Activated CD8-positive, alpha-beta T cell treated with anti-CD3 and anti-CD28 coated beads, Interleukin-2, amount 10 ng/mL, durations not matched to agents 7 days and 5 days (primary cell): ENCODE results near the gene UNC13A. TPM values are rescaled to one million over a fixed set of nuclear protein-coding genes. Genes with fewer than 3 reads are reported as not detected.
A peak's percentile ranks its signal among the peaks of the same experiment; 100 is the strongest.
"Not testable (repeated sequence)": the region's sequence is repeated elsewhere in the genome, so short reads cannot be mapped to it uniquely, and the experiment has no call there.

Experiments used
- ATAC-seq: fragments of 150-1000 bp; cut with Tn5 transposase; one replicate; pipeline ENCODE4 v1.10.0; 2021; ENCODE audit warnings: moderate library complexity
- CTCF ChIA-PET: fragments of 350-600 bp; sonication (Branson Sonifier 250); formaldehyde crosslinking; loops from one replicate; lab custom pipeline; 2021; ENCODE audit warnings: antibody characterized with exemption; lab: Charles Lee
- POLR2A ChIA-PET: fragments of 350-600 bp; sonication (Branson Sonifier 250); formaldehyde crosslinking; loops from one replicate; lab custom pipeline; 2021; ENCODE audit warnings: antibody characterized with exemption; lab: Charles Lee
- DNase-seq: peaks from one replicate; pipeline ENCODE4 v3.0.0-alpha.2; 2020
- H3K27ac Mint-ChIP-seq: one replicate; pipeline ENCODE4 v1.8.0; 2021; ENCODE audit warnings: mild to moderate bottlenecking, mixed read lengths
- H3K27me3 Mint-ChIP-seq: one replicate; pipeline ENCODE4 v1.8.0; 2021; ENCODE audit warnings: low read depth, mixed read lengths
- H3K36me3 Mint-ChIP-seq: one replicate; pipeline ENCODE4 v1.8.0; 2021; ENCODE audit warnings: low read depth, mixed read lengths
- H3K4me1 Mint-ChIP-seq: one replicate; pipeline ENCODE4 v1.8.0; 2021; ENCODE audit warnings: low read depth, mixed read lengths
- H3K4me3 Mint-ChIP-seq: one replicate; pipeline ENCODE4 v1.8.0; 2021; ENCODE audit warnings: mild to moderate bottlenecking, mixed read lengths
- H3K9me3 Mint-ChIP-seq: one replicate; pipeline ENCODE4 v1.8.0; 2022; ENCODE audit warnings: mixed read lengths; ENCODE audit not compliant: insufficient read depth
- total RNA-seq, 2 experiments: library from RNA; stranded (reverse); gene quantifications; one replicate each; pipeline ENCODE4 v1.2.3, GENCODE V29; 2021

The UNC13A gene
- total RNA-seq, 2 experiments from 2014 or later = 0.03 TPM

GRCh38 chr19:17575871-17576757, 112.0 kb downstream of the UNC13A start:
- DNase-seq = no peak
- peaks cover 11% of the 10 kb centered on the region for H3K4me1 Mint-ChIP-seq
- no peaks in the 10 kb centered on the region for H3K27me3 Mint-ChIP-seq
- ChIA-PET POLR2A (no interaction called here), CTCF (interaction anchor here (1.3 to 1.7 kb wide), 2 partner anchors 80 to 110 kb away, joined by 4 to 5 read pairs; no protein-coding TSS in a partner anchor)
- ATAC-seq = peak; percentile 13
- no peak overlapping the region for H3K27ac Mint-ChIP-seq
- H3K36me3 Mint-ChIP-seq = peaks cover 61% of the 10 kb centered on the region
- H3K4me3 Mint-ChIP-seq = no peak overlapping the region
- no peaks in the 10 kb centered on the region for H3K9me3 Mint-ChIP-seq

GRCh38 chr19:17572638-17573037, 115.5 kb downstream of the UNC13A start:
- Mint-ChIP-seq H3K36me3 (peaks cover 54% of the 10 kb centered on the region), H3K4me3 (no peak overlapping the region), H3K27me3 (no peaks in the 10 kb centered on the region), H3K9me3 (no peaks in the 10 kb centered on the region), H3K4me1 (peaks cover 6% of the 10 kb centered on the region), H3K27ac (peak overlapping the region; percentile 41)
- DNase-seq (no peak), ATAC-seq (no peak)
- POLR2A ChIA-PET = interaction anchor here (1.7 kb wide), 1 partner anchor 61 kb away, joined by 3 read pairs; the partner anchor contains the start of gene PGLS
- CTCF ChIA-PET = interaction anchor here (1.0 to 3.1 kb wide), 6 partner anchors 15 to 76 kb away, joined by 3 to 37 read pairs (median 6); partner anchors contain the start of gene PGLS

DNA sequence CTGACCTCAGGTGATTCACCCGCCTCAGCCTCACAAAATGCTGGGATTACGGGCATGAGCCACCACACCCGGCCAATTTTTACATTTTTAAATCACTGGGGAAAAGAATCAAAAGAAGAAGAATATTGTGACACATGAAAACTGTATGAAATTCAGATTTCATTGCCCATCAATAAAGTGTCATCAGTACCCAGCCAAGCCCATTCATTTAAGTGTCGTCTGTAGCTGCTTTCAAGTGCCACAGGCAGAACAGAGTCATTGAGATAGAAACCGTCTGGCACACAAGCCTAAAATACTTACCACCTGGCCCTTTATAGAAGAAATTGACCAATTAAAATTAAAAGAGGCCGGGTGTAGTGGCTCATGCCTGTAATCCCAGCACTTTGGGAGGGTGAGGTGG, 117.4 kb downstream of the UNC13A start:
- ChIA-PET CTCF (interaction anchor here (0.9 to 1.5 kb wide), 6 partner anchors 8 to 105 kb away, joined by 3 to 5 read pairs (median 3); no protein-coding TSS in a partner anchor), POLR2A (no interaction called here)
- DNase-seq (no peak), ATAC-seq (no peak)
- Mint-ChIP-seq H3K36me3 (peaks cover 58% of the 10 kb centered on the region), H3K27me3 (no peaks in the 10 kb centered on the region), H3K9me3 (no peaks in the 10 kb centered on the region), H3K4me3 (no peak overlapping the region), H3K27ac (no peak overlapping the region), H3K4me1 (peaks cover 6% of the 10 kb centered on the region)

DNA sequence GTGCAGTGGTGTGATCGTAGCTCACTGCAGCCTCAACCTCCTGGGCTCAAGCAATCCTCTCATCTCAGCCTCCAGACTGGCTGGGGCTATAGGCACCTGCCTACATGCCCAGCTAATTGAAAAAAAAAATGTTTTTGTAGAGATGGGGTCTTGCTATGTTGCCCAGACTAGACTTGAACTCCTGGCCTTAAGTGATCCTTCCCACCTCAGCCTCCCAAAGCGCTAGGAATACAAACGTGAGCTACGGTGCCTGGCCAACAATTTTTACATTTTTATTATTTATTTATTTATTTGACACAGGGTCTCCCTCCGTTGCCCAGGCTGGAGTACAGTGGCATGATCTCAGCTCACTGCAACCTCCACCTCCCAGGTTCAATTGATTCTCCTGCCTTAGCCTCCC, 117.9 kb downstream of the UNC13A start:
- H3K9me3 Mint-ChIP-seq, H3K4me1 Mint-ChIP-seq, ATAC-seq, H3K27me3 Mint-ChIP-seq, H3K27ac Mint-ChIP-seq, POLR2A ChIA-PET, H3K4me3 Mint-ChIP-seq, DNase-seq: not testable (repeated sequence)
- peaks cover 59% of the 10 kb centered on the region for H3K36me3 Mint-ChIP-seq
- CTCF ChIA-PET = interaction anchor here (1.2 to 1.5 kb wide), 3 partner anchors 36 to 105 kb away, joined by 3 to 5 read pairs (median 3); no protein-coding TSS in a partner anchor

DNA sequence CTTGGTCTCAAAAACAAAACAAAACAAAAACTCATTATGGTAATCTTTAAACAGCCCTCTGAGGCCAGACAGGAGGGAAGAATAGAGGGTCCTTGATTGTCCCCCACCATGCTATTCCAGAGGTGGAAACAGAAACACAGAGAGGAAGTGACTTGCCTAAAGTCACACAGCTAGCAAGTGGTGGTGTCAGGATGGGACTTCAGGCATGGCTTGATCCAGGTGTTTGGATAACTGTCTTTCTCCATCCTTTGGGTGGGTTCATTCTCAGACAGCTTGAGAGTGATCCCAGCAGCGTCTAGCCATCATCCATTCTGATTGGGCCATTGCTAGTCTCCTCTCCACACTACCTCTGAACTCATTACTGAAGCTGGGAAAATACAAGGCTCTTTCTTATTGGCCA, 120.2 kb downstream of the UNC13A start:
- POLR2A ChIA-PET = no interaction called here
- Mint-ChIP-seq H3K36me3 (peaks cover 57% of the 10 kb centered on the region), H3K4me3 (no peak overlapping the region), H3K4me1 (no peaks in the 10 kb centered on the region), H3K27me3 (no peaks in the 10 kb centered on the region), H3K27ac (no peak overlapping the region), H3K9me3 (no peaks in the 10 kb centered on the region)
- DNase-seq = no peak
- ATAC-seq = no peak
- CTCF ChIA-PET = no interaction called here

DNA sequence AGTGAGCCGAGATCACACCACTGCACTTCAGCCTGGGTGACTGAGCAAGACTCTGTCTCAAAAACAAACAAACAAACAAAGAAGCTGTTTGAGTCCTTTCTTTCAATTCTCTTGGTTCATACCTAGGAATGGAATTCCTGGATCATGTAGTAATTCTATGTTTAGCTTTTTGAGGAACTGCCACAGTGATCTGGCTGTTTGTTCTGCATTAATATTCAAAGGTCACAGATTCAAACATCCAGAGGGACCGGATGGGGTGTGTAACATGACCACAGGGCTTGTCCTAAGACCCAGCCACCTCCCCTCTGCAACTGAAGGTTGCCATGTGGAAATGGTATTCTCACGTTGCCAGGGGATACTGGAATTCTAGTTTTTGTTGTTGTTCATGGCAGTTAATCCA, 122.5 kb downstream of the UNC13A start:
- CTCF ChIA-PET = no interaction called here
- no peak overlapping the region for H3K4me3 Mint-ChIP-seq
- H3K9me3 Mint-ChIP-seq = no peaks in the 10 kb centered on the region
- no peaks in the 10 kb centered on the region for H3K27me3 Mint-ChIP-seq
- H3K36me3 Mint-ChIP-seq = peaks cover 57% of the 10 kb centered on the region
- DNase-seq (no peak), ATAC-seq (no peak)
- no peak overlapping the region for H3K27ac Mint-ChIP-seq
- POLR2A ChIA-PET = no interaction called here
- no peaks in the 10 kb centered on the region for H3K4me1 Mint-ChIP-seq

DNA sequence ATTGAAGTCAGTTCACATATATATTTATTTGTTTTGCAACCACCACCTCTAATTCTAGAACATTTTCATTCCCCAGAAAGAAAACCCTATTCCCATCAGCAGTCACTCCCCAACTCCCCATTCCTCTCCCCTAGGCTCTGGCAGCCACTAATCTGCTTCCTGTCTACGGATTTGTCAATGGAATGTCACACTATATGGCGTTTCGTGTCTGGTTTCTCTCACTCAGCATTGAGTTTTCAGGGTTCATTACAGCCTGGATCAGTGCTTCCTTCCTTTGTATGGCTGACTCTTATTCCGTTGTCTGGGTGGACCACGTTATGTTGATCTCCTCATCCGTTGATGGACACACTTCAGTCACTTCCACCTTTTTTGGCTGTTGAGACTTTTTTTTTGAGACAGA, 123.4 kb downstream of the UNC13A start:
- ATAC-seq = no peak
- DNase-seq = no peak
- peaks cover 61% of the 10 kb centered on the region for H3K36me3 Mint-ChIP-seq

DNA sequence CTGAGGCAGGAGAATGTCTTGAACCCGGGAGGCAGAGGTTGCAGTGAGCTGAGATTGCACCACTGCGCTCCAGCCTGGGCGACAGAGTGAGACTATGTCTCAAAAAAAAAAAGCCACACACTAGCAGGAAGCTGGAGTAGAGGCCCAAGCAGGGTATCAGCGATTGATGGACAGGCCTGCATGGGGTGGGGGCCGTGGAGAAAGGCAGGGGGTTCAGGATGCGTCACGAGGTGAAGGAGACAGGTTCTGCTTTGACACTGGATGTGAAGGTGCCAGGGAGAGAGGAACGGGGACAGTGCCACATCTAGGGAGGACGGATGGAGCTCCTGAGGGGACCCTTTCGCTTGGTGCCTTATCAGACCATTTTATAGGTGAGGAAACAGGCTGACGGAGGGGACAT, 125.6 kb downstream of the UNC13A start:
- H3K4me3 Mint-ChIP-seq = no peak overlapping the region
- POLR2A ChIA-PET = interaction anchor here (0.8 kb wide), 1 partner anchor 9 kb away, joined by 3 read pairs; no protein-coding TSS in a partner anchor
- DNase-seq (no peak), ATAC-seq (no peak)
- peak overlapping the region; percentile 61 for H3K27ac Mint-ChIP-seq
- H3K9me3 Mint-ChIP-seq = no peaks in the 10 kb centered on the region
- CTCF ChIA-PET = interaction anchor here (0.8 to 1.8 kb wide), 2 partner anchors 9 to 11 kb away, joined by 3 to 5 read pairs; no protein-coding TSS in a partner anchor
- no peaks in the 10 kb centered on the region for H3K27me3 Mint-ChIP-seq
- H3K4me1 Mint-ChIP-seq = peaks cover 5% of the 10 kb centered on the region
- peaks cover 53% of the 10 kb centered on the region for H3K36me3 Mint-ChIP-seq

More for the DNA sequence above, 123.4 kb downstream of the UNC13A start:
- Mint-ChIP-seq H3K9me3 (no peaks in the 10 kb centered on the region), H3K4me3 (no peak overlapping the region), H3K27ac (no peak overlapping the region), H3K27me3 (no peaks in the 10 kb centered on the region), H3K4me1 (no peaks in the 10 kb centered on the region)
- ChIA-PET POLR2A (no interaction called here), CTCF (no interaction called here)

GRCh38 chr19:17562097-17562496, 126.1 kb downstream of the UNC13A start:
- Mint-ChIP-seq H3K9me3 (no peaks in the 10 kb centered on the region), H3K27me3 (no peaks in the 10 kb centered on the region), H3K36me3 (peaks cover 52% of the 10 kb centered on the region), H3K27ac (peak overlapping the region; percentile 27), H3K4me3 (no peak overlapping the region), H3K4me1 (peaks cover 8% of the 10 kb centered on the region)
- ATAC-seq = no peak
- ChIA-PET POLR2A (interaction anchor here (0.8 kb wide), 1 partner anchor 9 kb away, joined by 3 read pairs; no protein-coding TSS in a partner anchor), CTCF (interaction anchor here (0.8 to 1.8 kb wide), 2 partner anchors 9 to 12 kb away, joined by 3 to 5 read pairs; no protein-coding TSS in a partner anchor)
- no peak for DNase-seq

GRCh38 chr19:17560205-17560595, 128.0 kb downstream of the UNC13A start:
- ATAC-seq (no peak), DNase-seq (no peak)
- Mint-ChIP-seq H3K36me3 (peaks cover 43% of the 10 kb centered on the region), H3K4me1 (peaks cover 16% of the 10 kb centered on the region), H3K27ac (no peak overlapping the region), H3K27me3 (no peaks in the 10 kb centered on the region), H3K9me3 (no peaks in the 10 kb centered on the region), H3K4me3 (no peak overlapping the region)
- ChIA-PET POLR2A (no interaction called here), CTCF (interaction anchor here (1.0 kb wide), 1 partner anchor 64 kb away, joined by 3 read pairs; no protein-coding TSS in a partner anchor)

GRCh38 chr19:17557466-17557865, 130.7 kb downstream of the UNC13A start:
- no peak overlapping the region for H3K27ac Mint-ChIP-seq

More at GRCh38 chr19:17557466-17557865, 130.7 kb downstream of the UNC13A start:
- peaks cover 21% of the 10 kb centered on the region for H3K4me1 Mint-ChIP-seq
- H3K4me3 Mint-ChIP-seq = peak overlapping the region; percentile 85
- no peaks in the 10 kb centered on the region for H3K27me3 Mint-ChIP-seq
- no peak for ATAC-seq
- ChIA-PET POLR2A (interaction anchor here (0.8 to 1.3 kb wide), 3 partner anchors 16 to 48 kb away, joined by 3 to 7 read pairs (median 6); partner anchors contain the start of gene PGLS), CTCF (interaction anchor here (0.7 to 2.0 kb wide), 2 partner anchors 15 to 542 kb away, joined by 3 to 7 read pairs; no protein-coding TSS in a partner anchor)
- H3K9me3 Mint-ChIP-seq = no peaks in the 10 kb centered on the region
- peaks cover 33% of the 10 kb centered on the region for H3K36me3 Mint-ChIP-seq
- DNase-seq = no peak
